ENCODE data around the gene MAD1L1. TPM values are rescaled to one million over a fixed set of nuclear protein-coding genes. Genes with fewer than 3 reads are reported as not detected.
A peak's percentile ranks its signal among the peaks of the same experiment; 100 is the strongest.

The MAD1L1 gene
- total and polyA plus RNA-seq, 2 of the 13 experiments (the other 11 are each of a cell fraction or from before 2014, with no cell fraction given): 17.4 to 64.7 TPM

- no peaks in the 10 kb centered on the region for H3K4me1 ChIP-seq (ENCODE audit: insufficient read depth, low read length)
- H3K4me3 ChIP-seq (replicated peaks in 1 of 3; ENCODE audit: insufficient read depth in 1 of 3, low read depth in 2 of 3, low read length in 3 of 3): no peak overlapping the region
- H3K27me3 ChIP-seq (ENCODE audit: control insufficient read depth in 1 of 2, insufficient read depth in 2 of 2, low read length in 2 of 2): no peaks in the 10 kb centered on the region
- DNase-seq (ENCODE audit: low spot score): no peak
- WGBS (ENCODE audit: low lambda C conversion rate): 94% methylated on average over 18 of the region's 24 CpGs
- no peaks in the 10 kb centered on the region for H3K9me3 ChIP-seq (ENCODE audit: low read length)
- intact Hi-C loops (cut with micrococcal nuclease; ENCODE audit: unreplicated experiment): no loop called here
- no peak; the same call in 2 of the 3 replicates for ATAC-seq
- no peaks in the 10 kb centered on the region for H3K79me2 ChIP-seq (ENCODE audit: insufficient read depth, low read length)
- peaks cover 4 to 20% of the 10 kb centered on the region in 2 experiments; a peak in 3 of 5 replicates for H3K36me3 ChIP-seq (replicated peaks in 1 of 2; ENCODE audit: control insufficient read depth in 1 of 2, insufficient read depth in 2 of 2, low read length in 2 of 2)
- no peak overlapping the region for H3K27ac ChIP-seq (ENCODE audit: extremely low read length, insufficient read depth, low read length)
- H2AFZ ChIP-seq (ENCODE audit: low read length): no peak overlapping the region
- in situ Hi-C loops (cut with HindIII; ENCODE audit: extremely low pct_ligation_motif_present, low pct_unique_long_range_greater_than_20kb): loop anchor here (10.0 kb wide), 1 partner anchor 53 kb away; no protein-coding TSS in a partner anchor
- no peak overlapping the region for H3K9ac ChIP-seq (ENCODE audit: insufficient read depth, low read depth, low read length)
- TF ChIP-seq AGO2 (optimal IDR thresholded peaks at IDR 0.05; ENCODE audit: low read depth, low read length): peak; percentile 51
- TF ChIP-seq PCBP1 (IDR thresholded peaks at IDR 0.05; ENCODE audit: borderline replicate concordance, low read depth, low read length): peak; percentile 66; the same call in 1 of the 2 replicates
- TF ChIP-seq ZSCAN25 (CRISPR knock-in tag; IDR thresholded peaks at IDR 0.05): peak; percentile 66; the same call in 1 of the 2 replicates
- TF ChIP-seq ZNF3 (CRISPR knock-in tag; IDR thresholded peaks at IDR 0.05): no peak
- no TSS peak for BruUV-seq (replicated peaks)
- no peak overlapping the region for H3K4me2 ChIP-seq (ENCODE audit: low read depth, low read length)
- ChIA-PET CTCF (ENCODE audit: low intra/inter-chr PET ratio, low total read pairs) (no interaction called here), POLR2A (no interaction called here)
- H4K20me1 ChIP-seq (ENCODE audit: insufficient read depth, low read length): no peaks in the 10 kb centered on the region
- FAIRE-seq: no peak
Measured at GRCh38 chr7:2251841-2252771, 19.4 kb upstream of the MAD1L1 start.

DNA sequence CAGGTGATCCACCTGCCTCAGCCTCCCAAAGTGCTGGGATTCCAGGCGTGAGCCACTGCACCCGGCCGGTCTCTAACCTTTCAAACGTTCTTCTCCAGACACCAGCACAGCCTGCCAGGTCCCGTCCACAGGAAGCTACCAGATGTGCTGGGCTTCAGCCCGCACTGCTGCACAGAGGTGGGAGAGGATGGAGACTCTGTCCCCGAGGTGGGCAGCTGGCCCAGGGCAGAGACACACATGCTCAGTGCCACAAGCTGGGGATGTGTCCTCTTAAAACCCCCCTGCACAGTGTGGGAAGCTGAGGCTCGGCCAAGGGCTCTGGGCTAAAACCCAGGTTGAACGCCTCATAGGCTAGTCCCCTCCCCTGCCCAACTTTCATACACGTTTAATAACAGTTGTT is 18.6 kb upstream of the MAD1L1 start:
- Histone ChIP-seq H4K20me1 (ENCODE audit: insufficient read depth, low read length) (no peaks in the 10 kb centered on the region), H2AFZ (ENCODE audit: low read length) (no peak overlapping the region), H3K79me2 (ENCODE audit: insufficient read depth, low read length) (no peaks in the 10 kb centered on the region), H3K9ac (ENCODE audit: insufficient read depth, low read depth, low read length) (no peak overlapping the region), H3K4me1 (ENCODE audit: insufficient read depth, low read length) (no peaks in the 10 kb centered on the region), H3K27ac (ENCODE audit: extremely low read length, insufficient read depth, low read length) (no peak overlapping the region), H3K4me3 (replicated peaks in 1 of 3; ENCODE audit: insufficient read depth in 1 of 3, low read depth in 2 of 3, low read length in 3 of 3) (no peak overlapping the region), H3K27me3 (ENCODE audit: control insufficient read depth in 1 of 2, insufficient read depth in 2 of 2, low read length in 2 of 2) (no peaks in the 10 kb centered on the region), H3K9me3 (ENCODE audit: low read length) (no peaks in the 10 kb centered on the region), H3K4me2 (ENCODE audit: low read depth, low read length) (no peak overlapping the region), H3K36me3 (replicated peaks in 1 of 2; ENCODE audit: control insufficient read depth in 1 of 2, insufficient read depth in 2 of 2, low read length in 2 of 2) (peaks cover 3 to 18% of the 10 kb centered on the region in 2 experiments; a peak in 3 of 5 replicates)
- no peak for TF ChIP-seq ZNF235 (CRISPR knock-in tag; IDR thresholded peaks at IDR 0.05; ENCODE audit: borderline replicate concordance)
- TF ChIP-seq ZNF780A (CRISPR knock-in tag; IDR thresholded peaks at IDR 0.05): no peak
- TF ChIP-seq SYNCRIP (IDR thresholded peaks at IDR 0.05; ENCODE audit: insufficient read depth, low read depth, low read length): no peak
- no peak for TF ChIP-seq ZNF761 (CRISPR knock-in tag; conservative IDR thresholded peaks at IDR 0.05)
- TF ChIP-seq ZBTB34 (CRISPR knock-in tag; IDR thresholded peaks at IDR 0.05): no peak
- TF ChIP-seq ZFP1 (CRISPR knock-in tag; IDR thresholded peaks at IDR 0.05): no peak
- no peak for TF ChIP-seq SMAD3 (CRISPR knock-in tag; IDR thresholded peaks at IDR 0.05)
- no peak for TF ChIP-seq ZC3H13 (CRISPR knock-in tag; IDR thresholded peaks at IDR 0.05)
- TF ChIP-seq MZF1 (CRISPR knock-in tag; IDR thresholded peaks at IDR 0.05; ENCODE audit: borderline replicate concordance): no peak
- TF ChIP-seq EEA1 (CRISPR knock-in tag; IDR thresholded peaks at IDR 0.05; ENCODE audit: borderline replicate concordance): no peak
- no peak for TF ChIP-seq NFIC (IDR thresholded peaks at IDR 0.05; ENCODE audit: low read length)
- no peak for TF ChIP-seq ZMYM3 (CRISPR knock-in tag; IDR thresholded peaks at IDR 0.05)
- TF ChIP-seq ZNF331 (CRISPR knock-in tag; IDR thresholded peaks at IDR 0.05): no peak
- 87% methylated on average over 10 of the region's 10 CpGs for WGBS (ENCODE audit: low lambda C conversion rate)
- DNase-seq (ENCODE audit: low spot score) (no peak), FAIRE-seq (no peak), ATAC-seq (no peak)
- POLR2A ChIA-PET: no interaction called here
- in situ Hi-C loops (cut with HindIII; ENCODE audit: extremely low pct_ligation_motif_present, low pct_unique_long_range_greater_than_20kb) (loop anchor here (10.0 kb wide), 1 partner anchor 53 kb away; no protein-coding TSS in a partner anchor), intact Hi-C loops (cut with micrococcal nuclease; ENCODE audit: unreplicated experiment) (no loop called here)
- no TSS peak for BruUV-seq (replicated peaks)
- CTCF ChIA-PET (ENCODE audit: low intra/inter-chr PET ratio, low total read pairs): no interaction called here

All from HepG2 (cell line).